MCF 10A (cell line): Measurements from ENCODE around the gene AP5S1. TPM values are rescaled to one million over a fixed set of nuclear protein-coding genes. Genes with fewer than 3 reads are reported as not detected.

Experiments used
- BruUV-seq: library from RNA; stranded (reverse); fragments of 400-500 nt; replicated peaks from 2 replicates; lab custom pipeline; 2021; lab: Mats Ljungman, UMichigan
- CTCF ChIA-PET: fragments of 300-600 bp; sonication (Branson Sonifier 250); formaldehyde crosslinking; extraction: SDS; loops from one replicate; lab custom pipeline; 2021; ENCODE audit warnings: antibody characterized with exemption, inconsistent platforms; lab: Yijun Ruan, JAX
- POLR2A ChIA-PET: fragments of 300-600, 350-650 bp; sonication (Branson Sonifier 250); formaldehyde crosslinking; extraction: SDS; loops from one replicate; lab custom pipeline; 2020; ENCODE audit warnings: antibody characterized with exemption, inconsistent platforms; lab: Yijun Ruan, JAX
- DNase-seq: peaks from one replicate; pipeline ENCODE4 v3.0.0-alpha.2; 2018; ENCODE audit not compliant: unreplicated experiment
- H3K27ac Mint-ChIP-seq: one replicate; pipeline ENCODE4 v1.8.0; 2022; ENCODE audit warnings: mild to moderate bottlenecking, low read depth, mixed read lengths; ENCODE audit not compliant: unreplicated experiment
- H3K27me3 Mint-ChIP-seq: one replicate; pipeline ENCODE4 v1.8.0; 2022; ENCODE audit warnings: mixed read lengths; ENCODE audit not compliant: insufficient read depth, unreplicated experiment
- H3K36me3 Mint-ChIP-seq: one replicate; pipeline ENCODE4 v1.8.0; 2022; ENCODE audit warnings: mild to moderate bottlenecking, moderate library complexity, mixed read lengths; ENCODE audit not compliant: insufficient read depth, unreplicated experiment
- H3K4me1 Mint-ChIP-seq: one replicate; pipeline ENCODE4 v1.8.0; 2022; ENCODE audit warnings: mixed read lengths; ENCODE audit not compliant: insufficient read depth, unreplicated experiment
- H3K4me3 Mint-ChIP-seq: one replicate; pipeline ENCODE4 v1.8.0; 2022; ENCODE audit warnings: mild to moderate bottlenecking, moderate library complexity, mixed read lengths; ENCODE audit not compliant: unreplicated experiment
- H3K9me3 Mint-ChIP-seq: one replicate; pipeline ENCODE4 v1.8.0; 2022; ENCODE audit warnings: mixed read lengths; ENCODE audit not compliant: unreplicated experiment
- CTCF ChIP-seq: fragments of 200-600 bp; IDR thresholded peaks from one replicate; pipeline ENCODE4 v1.8.0; 2022; ENCODE audit warnings: antibody characterized with exemption, mild to moderate bottlenecking; ENCODE audit not compliant: unreplicated experiment
- intact Hi-C: fragments of 100-400 bp; cut with micrococcal nuclease; formaldehyde crosslinking; loops from 2 replicates; pipeline ENCODE4 v1.14.1; 2022
- total RNA-seq: library from RNA; stranded (reverse); gene quantifications from 2 replicates; pipeline ENCODE4 v1.2.3, GENCODE V29; 2022

Gene AP5S1
- total RNA-seq, 1 experiment from 2014 or later = 19.2 TPM

- no peaks in the 10 kb centered on the region for H3K9me3 Mint-ChIP-seq
- peaks cover 13% of the 10 kb centered on the region for H3K4me1 Mint-ChIP-seq
- BruUV-seq = TSS peak; percentile 65
- no peak for DNase-seq
- CTCF ChIA-PET = interaction anchor here (0.6 to 0.9 kb wide), 2 partner anchors 11 to 312 kb away, joined by 3 to 4 read pairs; no protein-coding TSS in a partner anchor
- POLR2A ChIA-PET = interaction anchor here (0.7 to 2.1 kb wide), 11 partner anchors 9 to 233 kb away, joined by 3 to 29 read pairs (median 3); partner anchors contain the start of genes ADISSP, AP5S1 and CENPB
- H3K27me3 Mint-ChIP-seq = no peaks in the 10 kb centered on the region
- peaks cover 39% of the 10 kb centered on the region for H3K36me3 Mint-ChIP-seq
- H3K4me3 Mint-ChIP-seq = peak overlapping the region; percentile 83
- H3K27ac Mint-ChIP-seq = peak overlapping the region; percentile 83
- intact Hi-C loops = loop anchor here (2.0 kb wide), 1 partner anchor 27 kb away; the partner anchor contains the start of gene AP5S1
- no peak for TF ChIP-seq CTCF
Observed at GRCh38 chr20:3847429-3847940, 27.1 kb downstream of the AP5S1 start.

- no peak for TF ChIP-seq CTCF
- Mint-ChIP-seq H3K9me3 (no peaks in the 10 kb centered on the region), H3K4me3 (peak overlapping the region; percentile 83), H3K27me3 (no peaks in the 10 kb centered on the region), H3K27ac (peak overlapping the region; percentile 30), H3K36me3 (peaks cover 39% of the 10 kb centered on the region), H3K4me1 (peaks cover 13% of the 10 kb centered on the region)
- CTCF ChIA-PET = interaction anchor here (0.9 to 1.4 kb wide), 2 partner anchors 28 to 311 kb away, joined by 4 to 8 read pairs; partner anchors contain the start of gene AP5S1
- POLR2A ChIA-PET = interaction anchor here (1.2 to 2.1 kb wide), 4 partner anchors 11 to 62 kb away, joined by 3 to 29 read pairs (median 4); partner anchors contain the start of genes AP5S1 and CENPB
- DNase-seq = no peak
- no TSS peak for BruUV-seq
- intact Hi-C loops = no loop called here
Observed at GRCh38 chr20:3848565-3848964, 28.2 kb downstream of the AP5S1 start.

- Mint-ChIP-seq H3K9me3 (no peaks in the 10 kb centered on the region), H3K27ac (no peak overlapping the region), H3K36me3 (peaks cover 85% of the 10 kb centered on the region), H3K27me3 (no peaks in the 10 kb centered on the region), H3K4me3 (no peak overlapping the region), H3K4me1 (peaks cover 9% of the 10 kb centered on the region)
- ChIA-PET POLR2A (interaction anchor here (0.6 to 3.1 kb wide), 11 partner anchors 9 to 155 kb away, joined by 3 to 15 read pairs (median 6); partner anchors contain the start of genes ADISSP, AP5S1 and CENPB), CTCF (interaction anchor here (0.5 to 4.2 kb wide), 31 partner anchors 9 to 402 kb away, joined by 3 to 43 read pairs (median 4); partner anchors contain the start of genes AP5S1, CENPB and SPEF1)
- intact Hi-C loops = loop anchor here (2.0 kb wide), 2 partner anchors 34 to 68 kb away; partner anchors contain the start of genes AP5S1 and CENPB
- no peak for TF ChIP-seq CTCF
- no peak for DNase-seq
- no TSS peak for BruUV-seq
Observed at GRCh38 chr20:3854462-3854871, 34.1 kb downstream of the AP5S1 start.

- Mint-ChIP-seq H3K27me3 (no peaks in the 10 kb centered on the region), H3K4me1 (peaks cover 9% of the 10 kb centered on the region), H3K27ac (peak overlapping the region; percentile 28), H3K9me3 (no peaks in the 10 kb centered on the region), H3K36me3 (peaks cover 84% of the 10 kb centered on the region), H3K4me3 (no peak overlapping the region)
- no peak for DNase-seq
- no TSS peak for BruUV-seq
- intact Hi-C loops = no loop called here
- ChIA-PET POLR2A (interaction anchor here (0.7 to 3.1 kb wide), 2 partner anchors 10 to 14 kb away, joined by 3 to 15 read pairs; no protein-coding TSS in a partner anchor), CTCF (interaction anchor here (0.9 to 2.1 kb wide), 5 partner anchors 10 to 215 kb away, joined by 3 to 9 read pairs (median 4); partner anchors contain the start of gene MAVS)
- no peak for TF ChIP-seq CTCF
Observed at GRCh38 chr20:3857405-3857804, 37.1 kb downstream of the AP5S1 start.
